Measurements from ENCODE around the gene CYTIP. TPM values are rescaled to one million over a fixed set of nuclear protein-coding genes. Genes with fewer than 3 reads are reported as not detected.

Gene CYTIP
- total RNA-seq, 1 experiment from 2014 or later: 1.2 TPM

- TF ChIP-seq RELA (CRISPR knock-in tag; IDR thresholded peaks at IDR 0.05; ENCODE audit: borderline replicate concordance) (no peak), ZNF138 (CRISPR knock-in tag; conservative IDR thresholded peaks at IDR 0.05) (no peak)
Measured at GRCh38 chr2:157488877-157489276, 45.0 kb upstream of the CYTIP start (continued).

GRCh38 chr2:157487747-157488146 lies 43.9 kb upstream of the CYTIP start:
- 0 out of 2 replicates have a peak, but pooled peaks cover 4% of the 10 kb centered on the region for H3K4me1 Mint-ChIP-seq
- H3K9me3 Mint-ChIP-seq: no peaks in the 10 kb centered on the region
- DNase-seq (ENCODE audit: low spot score) (no peak), ATAC-seq (no peak)
- no peaks in the 10 kb centered on the region for H3K36me3 Mint-ChIP-seq
- POLR2A ChIA-PET: no interaction called here
- no peak overlapping the region for H3K4me3 Mint-ChIP-seq
- TF ChIP-seq AR (CRISPR knock-in tag; IDR thresholded peaks at IDR 0.05) (no peak), ZMAT4 (CRISPR knock-in tag; IDR thresholded peaks at IDR 0.05) (no peak), ZNF671 (CRISPR knock-in tag; IDR thresholded peaks at IDR 0.05) (no peak)
- H3K27ac Mint-ChIP-seq: no peak overlapping the region
- CTCF ChIA-PET: interaction anchor here (1.0 to 2.5 kb wide), 3 partner anchors 109 to 160 kb away, joined by 3 to 12 read pairs (median 4); partner anchors contain the start of gene ACVR1C
- H3K27me3 Mint-ChIP-seq (ENCODE audit: low read depth): no peaks in the 10 kb centered on the region

- DNase-seq (ENCODE audit: low spot score): no peak
Measured at GRCh38 chr2:157487271-157487610, 43.4 kb upstream of the CYTIP start.

GRCh38 chr2:157486596-157487270 lies 42.8 kb upstream of the CYTIP start:
- POLR2A ChIA-PET: no interaction called here
- no peak for ATAC-seq
- DNase-seq (ENCODE audit: low spot score): no peak
- TF ChIP-seq SMAD3 (CRISPR knock-in tag; IDR thresholded peaks at IDR 0.05; ENCODE audit: borderline replicate concordance): no peak
- TF ChIP-seq MYBL2 (CRISPR knock-in tag; IDR thresholded peaks at IDR 0.05): no peak
- TF ChIP-seq ZNF219 (CRISPR knock-in tag; IDR thresholded peaks at IDR 0.05; ENCODE audit: borderline replicate concordance): no peak
- no peak for TF ChIP-seq NR1H2 (CRISPR knock-in tag; IDR thresholded peaks at IDR 0.05)
- no peak for TF ChIP-seq NFE2L1 (CRISPR knock-in tag; IDR thresholded peaks at IDR 0.05)
- no peak for TF ChIP-seq NR3C1 (CRISPR knock-in tag; conservative IDR thresholded peaks at IDR 0.05; ENCODE audit: low read depth)
- TF ChIP-seq FOXJ3 (CRISPR knock-in tag; IDR thresholded peaks at IDR 0.05; ENCODE audit: borderline replicate concordance): no peak
- TF ChIP-seq SP1 (CRISPR knock-in tag; conservative IDR thresholded peaks at IDR 0.05): no peak
- no peak for TF ChIP-seq ZNF512 (CRISPR knock-in tag; IDR thresholded peaks at IDR 0.05; ENCODE audit: borderline replicate concordance)
- no peak for TF ChIP-seq ZBTB21 (CRISPR knock-in tag; IDR thresholded peaks at IDR 0.05; ENCODE audit: borderline replicate concordance)
- no peak for TF ChIP-seq ETV6 (CRISPR knock-in tag; IDR thresholded peaks at IDR 0.05)
- no peak for TF ChIP-seq NFYB (CRISPR knock-in tag; conservative IDR thresholded peaks at IDR 0.05; ENCODE audit: low read depth)
- TF ChIP-seq ZBTB43 (CRISPR knock-in tag; IDR thresholded peaks at IDR 0.05): no peak
- CTCF ChIA-PET: interaction anchor here (0.7 to 1.6 kb wide), 5 partner anchors 110 to 184 kb away, joined by 3 to 4 read pairs (median 3); no protein-coding TSS in a partner anchor
- H3K9me3 Mint-ChIP-seq: no peaks in the 10 kb centered on the region
- H3K36me3 Mint-ChIP-seq: no peaks in the 10 kb centered on the region
- H3K4me3 Mint-ChIP-seq: no peak overlapping the region
- 0 out of 2 replicates have a peak, but pooled peaks cover 4% of the 10 kb centered on the region for H3K4me1 Mint-ChIP-seq
- H3K27ac Mint-ChIP-seq: no peak overlapping the region
- peaks cover 7% of the 10 kb centered on the region for H3K27me3 Mint-ChIP-seq (ENCODE audit: low read depth)

More at GRCh38 chr2:157487271-157487610, 43.4 kb upstream of the CYTIP start:
- H3K27ac Mint-ChIP-seq: no peak overlapping the region
- H3K36me3 Mint-ChIP-seq: no peaks in the 10 kb centered on the region
- ChIA-PET POLR2A (no interaction called here), CTCF (interaction anchor here (1.0 to 1.6 kb wide), 2 partner anchors 110 to 160 kb away, joined by 3 to 4 read pairs; no protein-coding TSS in a partner anchor)
- no peaks in the 10 kb centered on the region for H3K9me3 Mint-ChIP-seq
- H3K4me1 Mint-ChIP-seq: 0 out of 2 replicates have a peak, but pooled peaks cover 4% of the 10 kb centered on the region
- TF ChIP-seq GRHL2 (CRISPR knock-in tag; IDR thresholded peaks at IDR 0.05; ENCODE audit: insufficient replicate concordance, severe bottlenecking): no peak
- no peak overlapping the region for H3K4me3 Mint-ChIP-seq
- peaks cover 3% of the 10 kb centered on the region; the same call in 1 of the 2 replicates for H3K27me3 Mint-ChIP-seq (ENCODE audit: low read depth)
- no peak for ATAC-seq
